Astrocyte (in vitro differentiated cells and primary cell): ENCODE measurements around the gene FSTL1. TPM values are rescaled to one million over a fixed set of nuclear protein-coding genes. Genes with fewer than 3 reads are reported as not detected.

Source experiments
- DNase-seq: peaks from one replicate; pipeline ENCODE4 v3.0.0-alpha.2; 2010; ENCODE audit warnings: low read depth
- FAIRE-seq: peaks from 2 replicates; lab custom pipeline; 2011; peaks lifted over from hg19 to GRCh38; lab: Jason Lieb, UNC
- H2AFZ ChIP-seq: 2 replicates; pipeline ENCODE4 v1.6.0; 2012; ENCODE audit warnings: low read depth, low read length, inconsistent platforms
- H3K27ac ChIP-seq: 2 replicates; pipeline ENCODE4 v1.5.1; 2011; ENCODE audit warnings: low read depth, low read length, inconsistent platforms
- H3K27me3 ChIP-seq: 2 replicates; pipeline ENCODE4 v1.6.0; 2011; ENCODE audit warnings: low read length, inconsistent platforms; ENCODE audit not compliant: insufficient read depth
- H3K36me3 ChIP-seq: 2 replicates; pipeline ENCODE4 v1.5.1; 2011; ENCODE audit warnings: low read length, inconsistent platforms; ENCODE audit not compliant: insufficient read depth
- H3K4me1 ChIP-seq: 2 replicates; pipeline ENCODE4 v1.5.1; 2011; ENCODE audit warnings: low read length, inconsistent platforms; ENCODE audit not compliant: insufficient read depth
- H3K4me2 ChIP-seq: 2 replicates; pipeline ENCODE4 v1.6.0; 2012; ENCODE audit warnings: low read length, inconsistent platforms
- H3K4me3 ChIP-seq: 2 replicates; pipeline ENCODE4 v1.5.1; 2011; ENCODE audit warnings: low read depth, mild to moderate bottlenecking, low read length, inconsistent platforms; ENCODE audit not compliant: insufficient read depth
- H3K79me2 ChIP-seq: 2 replicates; pipeline ENCODE4 v1.6.0; 2012; ENCODE audit warnings: mild to moderate bottlenecking, low read length, inconsistent platforms; ENCODE audit not compliant: insufficient read depth
- H3K9ac ChIP-seq: 2 replicates; pipeline ENCODE4 v1.6.0; 2012; ENCODE audit warnings: mild to moderate bottlenecking, low read length, inconsistent platforms
- H3K9me3 ChIP-seq: 2 replicates; pipeline ENCODE4 v1.5.1; 2012; ENCODE audit warnings: low read depth, mild to moderate bottlenecking, low read length, inconsistent platforms; ENCODE audit not compliant: insufficient read depth
- H4K20me1 ChIP-seq: 2 replicates; pipeline ENCODE4 v1.6.0; 2012; ENCODE audit warnings: low read length, inconsistent platforms; ENCODE audit not compliant: insufficient read depth
- H3K27ac Mint-ChIP-seq: one replicate; pipeline ENCODE4 v1.8.0; 2021; ENCODE audit warnings: mild to moderate bottlenecking, mixed read lengths; ENCODE audit not compliant: unreplicated experiment
- H3K27me3 Mint-ChIP-seq: one replicate; pipeline ENCODE4 v1.8.0; 2021; ENCODE audit warnings: low read depth, mixed read lengths; ENCODE audit not compliant: unreplicated experiment
- H3K36me3 Mint-ChIP-seq: one replicate; pipeline ENCODE4 v1.8.0; 2021; ENCODE audit warnings: low read depth, mixed read lengths; ENCODE audit not compliant: unreplicated experiment
- H3K4me1 Mint-ChIP-seq: one replicate; pipeline ENCODE4 v1.8.0; 2021; ENCODE audit warnings: low read depth, mixed read lengths; ENCODE audit not compliant: unreplicated experiment
- H3K4me3 Mint-ChIP-seq: one replicate; pipeline ENCODE4 v1.8.0; 2021; ENCODE audit warnings: mild to moderate bottlenecking, moderate library complexity, mixed read lengths; ENCODE audit not compliant: unreplicated experiment
- H3K9me3 Mint-ChIP-seq: one replicate; pipeline ENCODE4 v1.8.0; 2021; ENCODE audit warnings: mild to moderate bottlenecking, mixed read lengths; ENCODE audit not compliant: unreplicated experiment
- CTCF ChIP-seq: IDR thresholded peaks from 2 replicates; pipeline ENCODE4 v1.5.1; 2011; ENCODE audit warnings: low read depth, mild to moderate bottlenecking, inconsistent platforms, low read length, moderate library complexity; ENCODE audit not compliant: insufficient read depth
- EZH2 ChIP-seq: IDR thresholded peaks from 2 replicates; pipeline ENCODE4 v1.6.1; 2012; ENCODE audit warnings: mild to moderate bottlenecking, low read length, inconsistent platforms; ENCODE audit not compliant: insufficient read depth
- total RNA-seq: library from RNA; stranded (reverse); gene quantifications from 2 replicates; pipeline ENCODE4 v1.2.1, GENCODE V29; 2021

The FSTL1 gene
- total RNA-seq, 1 donor from 2014 or later = 1,010 TPM

DNA sequence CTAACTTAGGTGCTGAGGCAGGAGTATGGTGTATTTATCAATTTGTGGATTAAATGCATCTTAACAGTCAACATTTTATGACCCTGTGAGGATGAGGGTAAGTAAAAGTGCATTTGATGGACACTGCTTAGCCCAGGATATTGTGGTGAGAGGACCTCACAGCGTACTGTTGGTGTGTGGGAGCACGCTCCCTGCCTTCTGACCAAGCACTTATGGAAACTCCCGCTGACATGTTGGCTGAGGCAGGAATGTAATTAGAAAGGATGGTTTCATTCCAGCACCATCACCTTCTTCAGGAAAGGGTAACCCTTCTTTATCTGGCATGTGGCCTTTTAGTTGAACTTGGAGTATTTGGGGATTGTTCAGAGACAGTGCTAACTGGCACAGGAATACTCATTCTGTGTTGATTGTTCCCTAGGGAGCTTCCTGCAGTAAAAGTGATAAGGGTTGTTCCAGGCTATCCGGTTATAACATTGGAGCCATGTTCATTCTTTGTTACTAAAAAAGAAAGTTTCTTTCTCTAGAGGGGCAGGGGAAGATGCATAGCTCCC lies 11.7 kb upstream of the FSTL1 start:
- FAIRE-seq (no peak), DNase-seq (no peak)
- Mint-ChIP-seq H3K27ac (no peak overlapping the region), H3K36me3 (no peaks in the 10 kb centered on the region), H3K9me3 (peaks cover 5% of the 10 kb centered on the region), H3K4me1 (peaks cover 17% of the 10 kb centered on the region), H3K27me3 (no peaks in the 10 kb centered on the region), H3K4me3 (no peak overlapping the region)
- H3K27ac ChIP-seq = no peak overlapping the region
- no peaks in the 10 kb centered on the region for H3K27me3 ChIP-seq
- no peaks in the 10 kb centered on the region for H3K36me3 ChIP-seq
- H3K79me2 ChIP-seq = no peaks in the 10 kb centered on the region
- no peak overlapping the region for H3K9ac ChIP-seq
- no peak overlapping the region for H2AFZ ChIP-seq
- no peaks in the 10 kb centered on the region for H3K9me3 ChIP-seq
- no peak overlapping the region for H3K4me3 ChIP-seq
- TF ChIP-seq EZH2 (no peak), CTCF (no peak)
- H3K4me2 ChIP-seq = no peak overlapping the region
- no peaks in the 10 kb centered on the region for H4K20me1 ChIP-seq
- no peaks in the 10 kb centered on the region for H3K4me1 ChIP-seq

DNA sequence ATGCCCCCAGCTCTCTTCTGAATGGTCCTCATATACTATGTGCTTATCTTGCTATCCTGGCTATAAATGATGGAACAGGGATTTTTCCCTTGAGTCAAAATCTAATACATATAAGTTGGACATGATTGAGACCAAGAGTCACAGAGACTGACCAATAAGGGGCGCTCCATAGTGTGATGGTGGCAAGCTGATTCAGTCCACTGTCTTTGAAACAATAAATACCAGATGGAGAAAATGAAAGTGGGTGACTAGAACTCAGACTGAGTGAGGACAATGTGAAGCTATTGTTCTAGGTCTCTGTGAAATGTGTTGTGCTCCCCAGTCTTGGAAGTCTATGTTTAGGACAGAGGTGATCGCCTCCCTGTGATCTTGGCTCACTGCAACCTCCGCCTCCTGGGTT lies 10.6 kb upstream of the FSTL1 start:
- no peak overlapping the region for H3K27ac ChIP-seq
- peak overlapping the region; percentile 33 for H3K4me2 ChIP-seq

More for the DNA sequence above, 10.6 kb upstream of the FSTL1 start:
- Histone ChIP-seq H4K20me1 (no peaks in the 10 kb centered on the region), H3K9ac (no peak overlapping the region), H3K4me3 (no peak overlapping the region), H3K79me2 (no peaks in the 10 kb centered on the region), H3K27me3 (no peaks in the 10 kb centered on the region), H3K36me3 (no peaks in the 10 kb centered on the region), H3K4me1 (no peaks in the 10 kb centered on the region), H2AFZ (peak overlapping the region; percentile 57), H3K9me3 (no peaks in the 10 kb centered on the region)
- no peak for FAIRE-seq
- Mint-ChIP-seq H3K27me3 (no peaks in the 10 kb centered on the region), H3K4me1 (peaks cover 17% of the 10 kb centered on the region), H3K9me3 (peaks cover 5% of the 10 kb centered on the region), H3K4me3 (no peak overlapping the region), H3K36me3 (no peaks in the 10 kb centered on the region), H3K27ac (no peak overlapping the region)
- TF ChIP-seq EZH2 (no peak), CTCF (no peak)
- no peak for DNase-seq
